GM12872 (cell line): Measurements from ENCODE around the gene CCDC194.

Experiments
- CTCF ChIP-seq: IDR thresholded peaks from 3 replicates; pipeline ENCODE4 v1.5.1; 2011; ENCODE audit warnings: low read depth, mild to moderate bottlenecking, low read length, moderate library complexity; ENCODE audit not compliant: insufficient read depth

Gene CCDC194

GRCh38 chr19:17357724-17358123 is 36.3 kb downstream of the CCDC194 start:
- TF ChIP-seq CTCF = no peak

- TF ChIP-seq CTCF = no peak
Observed at GRCh38 chr19:17357078-17357666, 36.8 kb downstream of the CCDC194 start.

GRCh38 chr19:17353386-17353785 is 40.6 kb downstream of the CCDC194 start:
- no peak for TF ChIP-seq CTCF

- no peak for TF ChIP-seq CTCF
Observed at GRCh38 chr19:17352608-17353280, 41.3 kb downstream of the CCDC194 start.

GRCh38 chr19:17351815-17352435 is 42.1 kb downstream of the CCDC194 start:
- TF ChIP-seq CTCF = no peak

- TF ChIP-seq CTCF = no peak
Observed at GRCh38 chr19:17348700-17349099, 45.3 kb downstream of the CCDC194 start.

- TF ChIP-seq CTCF = no peak
Observed at GRCh38 chr19:17347877-17348276, 46.1 kb downstream of the CCDC194 start.
